HG03521 (cell line): ENCODE results near the gene C1orf210.

Experiments used
- ATAC-seq: cut with Tn5 transposase; IDR thresholded peaks from one replicate; pipeline ENCODE4 v1.9.1; 2021; ENCODE audit warnings: mild to moderate bottlenecking, moderate library complexity; ENCODE audit not compliant: unreplicated experiment

C1orf210 gene

GRCh38 chr1:43312663-43313515 is 27.5 kb upstream of the C1orf210 start:
- ATAC-seq: no peak

- ATAC-seq: no peak
Measured at GRCh38 chr1:43312212-43312623, 26.8 kb upstream of the C1orf210 start.

- no peak for ATAC-seq
Measured at GRCh38 chr1:43311521-43311920, 26.1 kb upstream of the C1orf210 start.

- no peak for ATAC-seq
Measured at GRCh38 chr1:43309405-43310025, 24.1 kb upstream of the C1orf210 start.

- ATAC-seq: no peak
Measured at GRCh38 chr1:43308635-43309404, 23.4 kb upstream of the C1orf210 start.

GRCh38 chr1:43307458-43308158 is 22.2 kb upstream of the C1orf210 start:
- ATAC-seq: no peak

GRCh38 chr1:43306688-43307457 is 21.5 kb upstream of the C1orf210 start:
- ATAC-seq: no peak

- ATAC-seq: no peak
Measured at GRCh38 chr1:43305926-43306687, 20.7 kb upstream of the C1orf210 start.

GRCh38 chr1:43305461-43305860 is 20.1 kb upstream of the C1orf210 start:
- ATAC-seq: no peak

- no peak for ATAC-seq
Measured at GRCh38 chr1:43304771-43305300, 19.5 kb upstream of the C1orf210 start.

GRCh38 chr1:43304314-43304681 is 18.9 kb upstream of the C1orf210 start:
- no peak for ATAC-seq

GRCh38 chr1:43303471-43304313 is 18.3 kb upstream of the C1orf210 start:
- no peak for ATAC-seq

- ATAC-seq: no peak
Measured at GRCh38 chr1:43302721-43303470, 17.5 kb upstream of the C1orf210 start.

GRCh38 chr1:43302201-43302600 is 16.8 kb upstream of the C1orf210 start:
- no peak for ATAC-seq

GRCh38 chr1:43300378-43301094 is 15.2 kb upstream of the C1orf210 start, which contains the start of gene TIE1:
TSS of gene TIE1 (plus strand) at chr1:43300982. CDS start at chr1:43301072, 90 bp downstream.
- ATAC-seq: no peak

- ATAC-seq: no peak
Measured at GRCh38 chr1:43299101-43299500, 13.7 kb upstream of the C1orf210 start.

GRCh38 chr1:43298055-43298454 is 12.7 kb upstream of the C1orf210 start:
- ATAC-seq: no peak
